HG03565 (cell line): ENCODE data around the gene ZNF688.
A peak's percentile ranks its signal among the peaks of the same experiment; 100 is the strongest.
"Not testable (repeated sequence)": the region's sequence is repeated elsewhere in the genome, so short reads cannot be mapped to it uniquely, and the experiment has no call there.

Experiments used
- ATAC-seq: cut with Tn5 transposase; IDR thresholded peaks from one replicate; pipeline ENCODE4 v1.9.1; 2021; ENCODE audit warnings: mild to moderate bottlenecking, moderate library complexity; ENCODE audit not compliant: unreplicated experiment

Gene ZNF688

DNA sequence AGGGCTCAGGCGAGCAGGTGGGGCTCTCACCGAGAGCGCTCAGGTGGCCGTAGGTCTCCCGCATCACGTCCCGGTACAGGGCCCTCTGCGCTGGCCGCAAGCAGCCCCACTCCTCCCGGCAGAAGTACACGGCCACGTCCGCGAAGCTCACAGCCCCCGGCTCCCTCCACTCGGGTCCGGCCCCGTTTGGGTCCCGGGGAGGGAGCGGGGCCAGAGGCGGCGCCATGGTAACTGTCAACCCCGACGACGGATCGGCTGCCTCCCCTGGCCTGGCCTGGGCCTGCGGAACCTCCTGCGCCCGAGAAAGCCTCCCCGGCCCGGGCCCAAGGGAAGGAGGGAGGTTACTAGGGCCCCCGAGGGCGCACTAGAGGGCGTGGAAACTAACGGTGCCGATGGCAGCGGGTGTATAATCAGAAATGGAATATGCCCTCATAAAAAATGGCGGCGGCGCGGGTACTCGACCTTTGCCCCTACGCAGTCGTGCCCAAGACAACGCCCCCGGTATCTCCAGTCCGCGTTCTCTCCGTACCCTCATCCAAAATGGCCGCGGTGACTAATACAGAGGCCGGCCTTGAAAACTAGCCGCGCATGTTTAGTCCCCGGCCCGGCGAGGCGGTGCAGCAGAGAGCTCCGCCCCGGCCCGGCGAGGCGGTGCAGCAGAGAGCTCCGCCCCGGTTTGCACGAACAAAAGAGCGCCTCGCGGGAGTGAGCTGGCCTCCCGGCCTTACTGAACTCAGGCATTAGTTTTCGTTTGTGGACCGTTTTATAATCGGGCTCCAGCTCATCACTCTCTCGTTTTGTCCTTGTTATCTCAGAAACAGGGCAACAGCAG, 13.3 kb downstream of the ZNF688 start, which contains the start of gene ZNF764:
ZNF764 (minus strand) TSS at position 418 of the 832 bp plus-strand sequence; CDS start at position 226, 192 bp downstream.
- peak; percentile 76 for ATAC-seq

DNA sequence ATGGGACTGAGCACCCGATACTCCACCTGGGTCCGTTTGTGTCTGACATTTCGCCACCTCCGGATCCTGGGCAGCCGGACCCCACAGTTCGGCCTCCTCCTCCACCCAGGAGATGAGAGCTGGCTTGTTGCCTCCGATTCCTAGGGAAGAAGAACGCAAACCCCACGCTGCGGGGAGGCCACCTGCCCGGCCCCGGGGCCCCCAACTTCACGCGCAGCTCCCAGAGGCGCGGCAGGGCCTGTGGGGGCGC, 13.9 kb downstream of the ZNF688 start:
- no peak for ATAC-seq

- ATAC-seq = no peak
Measured at GRCh38 chr16:30556125-30556473, 15.4 kb downstream of the ZNF688 start.

DNA sequence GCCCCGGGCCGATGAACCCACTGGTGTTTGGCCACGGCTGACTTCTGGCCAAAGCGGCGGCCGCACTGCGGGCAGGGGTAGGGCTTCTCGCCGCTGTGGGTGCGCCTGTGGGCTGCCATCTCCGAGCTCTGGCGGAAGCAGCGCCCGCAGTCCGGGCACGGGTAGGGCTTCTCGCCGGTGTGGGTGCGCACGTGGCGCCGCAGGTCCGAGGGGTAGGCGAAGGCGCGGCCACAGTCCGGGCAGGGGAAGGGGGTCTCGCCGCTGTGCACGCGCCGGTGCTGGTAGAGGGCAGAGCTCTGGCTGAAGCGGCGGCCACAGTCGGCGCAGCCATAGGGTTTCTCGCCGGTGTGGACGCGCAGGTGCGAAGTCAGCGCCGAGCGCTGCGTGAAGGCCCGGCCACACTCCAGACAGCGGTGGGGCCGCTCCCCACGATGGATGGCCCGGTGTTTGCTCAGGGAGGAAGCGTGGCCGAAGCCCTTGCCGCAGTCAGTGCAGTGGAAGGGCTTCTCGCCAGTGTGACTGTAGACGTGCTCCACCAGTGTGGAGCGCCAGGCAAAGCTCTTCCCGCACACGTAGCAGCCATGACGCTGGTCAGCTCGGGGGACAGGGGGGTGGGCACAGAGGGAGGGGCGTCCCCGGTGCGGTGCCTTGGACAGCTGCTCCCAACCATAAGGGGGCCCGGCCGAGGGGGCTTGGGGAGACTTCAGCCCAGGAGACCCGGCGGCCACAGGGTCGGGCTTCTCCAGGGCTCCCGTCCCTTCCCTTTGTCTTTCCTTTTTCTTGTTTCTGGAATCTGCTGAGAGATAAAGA, 16.0 kb downstream of the ZNF688 start:
- ATAC-seq = no peak

DNA sequence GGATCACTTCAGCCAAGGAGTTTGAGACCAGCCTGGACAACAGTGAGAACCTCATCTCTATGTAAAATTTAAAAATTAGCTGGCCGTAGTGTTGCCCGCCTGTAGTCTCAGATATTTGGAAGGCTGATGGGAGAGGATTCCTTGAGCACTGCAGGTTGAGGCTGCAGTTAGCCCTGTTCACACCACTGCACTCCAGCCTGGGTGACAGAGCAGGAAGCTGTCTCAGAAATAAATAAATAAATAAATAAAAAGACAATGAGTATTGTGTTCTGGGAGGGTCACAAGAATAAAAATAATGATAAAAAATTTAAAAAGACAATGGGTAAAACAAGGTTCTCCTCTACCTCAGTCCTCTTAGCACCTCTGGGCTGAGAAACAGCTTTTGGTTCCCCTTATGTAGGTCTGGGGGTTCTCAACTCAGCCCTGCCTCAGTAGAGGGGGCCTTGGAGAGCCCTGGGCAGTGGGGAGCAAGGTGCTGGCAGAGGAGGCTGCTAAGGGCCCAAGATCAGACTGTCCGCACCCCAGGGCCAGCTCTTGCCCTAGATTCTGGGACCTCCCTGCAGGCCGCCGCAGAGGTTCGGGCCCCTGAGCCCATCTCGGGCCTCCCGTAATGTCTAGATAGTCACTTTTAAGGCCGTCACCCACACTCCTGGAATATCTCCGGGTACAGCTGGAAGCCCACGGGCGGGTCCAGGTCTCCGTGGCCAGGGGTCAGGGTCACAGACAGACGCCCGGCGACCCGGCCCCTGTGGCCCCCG, 16.8 kb downstream of the ZNF688 start:
- no peak for ATAC-seq

DNA sequence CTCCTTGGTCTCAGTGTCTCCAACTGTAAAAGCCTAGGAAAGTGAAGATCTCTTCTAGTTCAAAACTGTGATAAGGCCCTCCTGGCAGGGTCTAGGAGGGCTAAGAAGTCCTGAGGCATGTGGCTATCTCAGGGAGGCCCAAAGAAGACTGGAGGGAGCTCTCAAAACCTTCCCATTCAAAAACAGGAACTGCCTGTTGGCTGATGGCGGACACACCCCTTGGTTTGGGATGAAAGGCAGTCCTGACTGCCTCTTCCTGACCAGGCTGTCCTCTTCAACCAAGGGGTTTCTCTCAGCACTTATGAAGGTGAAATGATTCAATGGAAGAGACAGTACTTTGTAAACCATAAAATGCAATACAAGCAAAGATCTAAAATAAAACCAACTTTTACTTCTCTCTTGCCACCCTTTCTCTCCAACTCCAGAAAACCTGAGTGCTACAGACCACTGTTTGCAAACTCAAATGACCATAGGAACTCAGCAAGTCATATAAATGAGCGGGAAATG, 18.1 kb downstream of the ZNF688 start:
- no peak for ATAC-seq

- ATAC-seq = no peak
Measured at GRCh38 chr16:30552956-30553355, 18.6 kb downstream of the ZNF688 start.

DNA sequence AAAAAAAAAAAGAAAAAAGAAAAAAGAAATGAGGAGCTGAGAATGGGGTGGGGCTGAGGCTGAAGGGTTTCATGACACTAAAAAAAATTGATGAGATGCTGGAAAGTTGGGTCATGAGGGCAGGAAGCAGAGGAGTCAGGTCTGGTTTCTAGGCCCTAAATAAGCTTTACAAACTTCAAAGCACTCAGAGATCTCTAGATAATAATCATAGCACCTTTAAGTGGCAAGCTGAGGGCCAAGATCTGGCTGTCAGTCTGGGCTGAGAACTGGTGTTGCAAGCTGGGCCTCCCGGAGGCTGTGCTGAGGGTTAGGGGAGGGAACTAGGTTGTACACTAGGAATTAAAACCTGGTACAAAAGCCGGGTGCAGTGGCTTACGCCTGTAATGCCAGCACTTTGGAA, 19.7 kb downstream of the ZNF688 start:
- ATAC-seq = no peak

GRCh38 chr16:30548416-30549253, 22.9 kb downstream of the ZNF688 start:
- ATAC-seq = no peak

DNA sequence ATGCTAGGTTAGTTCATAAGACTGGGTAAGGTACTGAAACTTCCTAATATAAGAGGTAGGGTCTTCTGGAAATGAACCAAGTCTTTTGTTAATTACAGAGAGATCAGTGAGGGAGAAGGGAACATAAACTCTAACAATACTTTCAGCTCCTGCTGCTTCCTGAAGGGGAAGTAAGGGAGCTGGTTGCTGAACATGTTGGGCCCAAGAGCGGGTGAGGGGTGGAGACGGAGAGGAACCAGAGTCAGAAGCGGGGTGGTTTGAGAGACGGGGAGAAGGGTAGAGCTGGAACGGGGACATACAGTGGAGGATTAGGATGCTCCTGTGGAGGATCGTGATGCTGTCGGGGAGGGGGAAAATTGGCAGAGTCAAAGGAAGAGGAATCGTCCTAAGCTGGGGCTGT, 25.4 kb downstream of the ZNF688 start:
- no peak for ATAC-seq

DNA sequence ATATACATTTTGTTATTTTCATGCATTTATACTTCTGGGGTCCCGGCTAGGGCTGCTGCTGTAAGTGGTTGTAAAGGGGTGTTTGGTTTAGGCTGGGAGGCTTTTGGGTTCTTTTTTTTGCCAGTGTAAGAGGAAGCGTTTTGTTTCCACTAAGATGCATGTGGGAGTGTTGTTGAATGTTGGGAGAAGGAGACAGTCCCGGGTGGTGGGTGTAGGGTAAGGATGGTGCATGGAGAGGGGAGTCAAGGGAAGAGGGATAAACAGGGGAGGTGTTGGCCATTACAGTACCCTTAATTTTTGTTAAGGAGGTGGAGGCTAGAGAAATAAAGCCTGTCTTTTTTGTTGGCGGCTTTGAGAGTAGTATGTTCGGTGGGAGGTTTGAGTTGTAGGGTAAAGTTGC, 28.4 kb downstream of the ZNF688 start:
- ATAC-seq = no peak

DNA sequence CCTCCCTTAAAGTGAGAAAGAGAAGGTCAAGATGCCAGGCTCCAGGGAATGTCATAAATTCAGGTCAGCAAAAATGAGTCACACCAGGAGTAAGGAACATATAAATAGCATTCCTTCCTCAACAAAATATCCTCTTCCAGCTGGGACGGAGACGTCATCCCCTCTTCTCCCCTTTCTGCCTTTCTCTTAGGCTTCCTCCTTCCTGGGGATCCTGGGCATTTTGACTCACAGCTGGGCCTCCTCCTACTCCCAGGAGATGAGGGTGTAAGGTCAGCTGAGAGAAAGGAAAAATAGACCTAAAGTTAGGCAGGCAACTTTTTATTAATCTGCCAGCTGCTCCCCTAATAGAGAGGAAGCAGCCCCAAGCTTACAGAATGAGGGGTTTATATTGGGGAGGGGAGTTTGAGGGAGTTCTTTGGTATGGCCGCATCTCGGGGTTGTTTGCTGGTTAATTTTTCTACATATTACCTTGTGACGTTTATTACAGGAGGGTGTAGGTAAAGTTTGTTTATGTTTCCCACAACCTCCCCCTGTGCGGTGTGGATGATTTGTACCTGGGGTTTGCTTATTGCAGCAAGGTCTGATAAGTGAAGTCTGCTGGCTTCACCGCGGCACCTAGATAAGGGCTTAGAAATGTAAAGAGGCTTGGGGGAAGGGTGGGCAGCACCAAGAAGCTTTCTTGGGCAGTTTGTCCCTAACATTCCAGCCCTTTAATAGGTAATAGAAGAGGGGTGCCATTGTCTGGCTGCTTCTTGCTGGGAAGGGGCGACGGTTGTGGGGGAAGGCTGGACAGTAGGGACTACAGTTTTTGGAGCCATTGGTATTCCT, 29.8 kb downstream of the ZNF688 start:
- no peak for ATAC-seq

- ATAC-seq = not testable (repeated sequence)
Measured at GRCh38 chr16:30540916-30541464, 30.5 kb downstream of the ZNF688 start.

DNA sequence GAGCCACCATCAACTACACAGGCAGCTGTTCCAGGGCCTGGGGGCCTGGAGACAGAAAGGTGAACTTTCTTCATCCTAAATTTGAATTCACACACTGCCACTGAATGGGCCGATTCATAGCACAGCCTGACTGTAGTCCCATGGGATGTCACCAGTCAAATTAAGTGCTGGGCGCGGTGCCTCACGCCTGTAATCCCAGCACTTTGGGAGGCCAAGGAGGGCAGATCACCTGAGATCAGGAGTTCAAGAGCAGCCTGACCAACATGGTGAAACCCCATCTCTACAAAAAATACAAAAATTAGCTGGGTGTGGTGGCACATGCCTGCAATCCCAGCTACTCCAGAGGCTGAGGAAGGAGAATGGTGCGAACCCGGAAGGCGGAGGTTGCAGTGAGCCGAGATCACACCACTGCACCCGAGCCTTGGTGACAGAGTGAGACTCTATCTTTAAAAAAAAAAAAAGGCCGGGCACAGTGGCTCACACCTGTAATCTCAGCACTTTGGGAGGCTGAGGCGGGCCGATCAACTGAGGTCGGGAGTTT, 31.5 kb downstream of the ZNF688 start:
- not testable (repeated sequence) for ATAC-seq

GRCh38 chr16:30539000-30539964, 32.2 kb downstream of the ZNF688 start:
- ATAC-seq = no peak

DNA sequence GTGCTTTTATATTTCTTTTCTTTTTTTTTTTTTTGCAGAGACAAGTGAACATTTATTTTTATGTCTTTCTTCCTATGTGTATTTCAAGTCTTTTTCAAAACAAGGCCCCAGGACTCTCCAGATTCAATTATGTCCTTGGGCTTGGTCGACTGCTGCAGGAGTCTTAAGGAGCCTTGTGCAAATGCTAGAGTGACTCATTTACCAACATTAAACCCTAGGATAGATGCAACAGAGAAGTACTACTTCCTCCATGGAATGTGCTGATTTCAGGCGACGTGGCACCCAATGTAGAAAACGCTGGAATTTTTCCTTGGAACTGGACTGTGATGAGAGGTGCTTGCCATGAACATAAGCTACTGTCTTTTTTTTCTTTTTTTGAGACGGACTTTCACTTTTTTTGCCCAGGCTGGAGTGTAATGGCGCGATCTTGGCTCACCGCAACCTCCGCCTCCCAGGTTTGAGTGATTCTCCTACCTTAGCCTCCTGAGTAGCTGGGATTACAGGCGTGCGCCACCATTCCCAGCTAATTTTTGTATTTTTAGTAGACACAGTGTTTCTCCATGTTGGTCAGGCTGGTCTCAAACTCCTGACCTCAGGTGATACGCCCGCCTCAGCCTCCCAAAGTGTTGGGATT, 35.0 kb downstream of the ZNF688 start:
- not testable (repeated sequence) for ATAC-seq

GRCh38 chr16:30535777-30536190, 35.7 kb downstream of the ZNF688 start:
- ATAC-seq = no peak
